Amniotic stem cell (primary cell): ENCODE measurements around the gene PYDC2.

Experiments used
- DNase-seq: peaks from one replicate; lab custom pipeline; 2025; lab: John Stamatoyannopoulos, UW

PYDC2 gene

DNA sequence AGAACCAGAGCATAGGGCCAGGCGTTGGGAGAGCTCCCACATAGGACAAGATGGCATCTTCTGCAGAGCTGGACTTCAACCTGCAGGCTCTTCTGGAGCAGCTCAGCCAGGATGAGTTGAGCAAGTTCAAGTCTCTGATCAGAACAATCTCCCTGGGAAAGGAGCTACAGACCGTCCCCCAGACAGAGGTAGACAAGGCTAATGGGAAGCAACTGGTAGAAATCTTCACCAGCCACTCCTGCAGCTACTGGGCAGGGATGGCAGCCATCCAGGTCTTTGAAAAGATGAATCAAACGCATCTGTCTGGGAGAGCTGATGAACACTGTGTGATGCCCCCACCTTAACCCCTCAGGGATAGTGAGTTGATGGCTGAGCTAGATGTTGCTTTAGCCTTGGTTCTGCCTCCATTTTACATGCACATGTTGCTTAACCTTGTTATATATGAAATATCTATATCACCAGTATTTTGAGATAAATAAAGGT lies at the start of gene PYDC2:
Gene PYDC2, plus strand, starts transcription at position 51 of the 483 bp plus-strand sequence. Its CDS starts 0 bp downstream, at position 51.
- DNase-seq = no peak

DNA sequence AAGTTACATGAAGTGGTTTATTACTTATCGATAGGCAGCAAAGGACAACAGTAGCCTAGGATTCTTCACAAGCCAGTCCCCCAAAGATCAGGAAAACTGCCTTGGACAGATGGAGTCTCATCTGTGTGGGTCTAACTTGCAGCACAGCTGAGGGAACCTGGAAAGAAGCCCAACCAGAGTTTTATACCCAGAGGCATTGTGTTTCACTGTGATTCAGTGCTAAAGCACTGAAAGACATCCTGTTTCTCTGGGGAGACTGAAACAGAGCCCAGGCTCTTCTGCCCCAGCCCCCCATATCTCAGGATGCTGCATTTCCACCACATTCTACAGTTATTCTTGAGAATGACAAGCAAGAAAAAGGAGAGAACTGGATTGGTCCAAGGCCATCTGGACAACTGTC lies 48.2 kb upstream of the PYDC2 start:
- peak; percentile 85 for DNase-seq

DNA sequence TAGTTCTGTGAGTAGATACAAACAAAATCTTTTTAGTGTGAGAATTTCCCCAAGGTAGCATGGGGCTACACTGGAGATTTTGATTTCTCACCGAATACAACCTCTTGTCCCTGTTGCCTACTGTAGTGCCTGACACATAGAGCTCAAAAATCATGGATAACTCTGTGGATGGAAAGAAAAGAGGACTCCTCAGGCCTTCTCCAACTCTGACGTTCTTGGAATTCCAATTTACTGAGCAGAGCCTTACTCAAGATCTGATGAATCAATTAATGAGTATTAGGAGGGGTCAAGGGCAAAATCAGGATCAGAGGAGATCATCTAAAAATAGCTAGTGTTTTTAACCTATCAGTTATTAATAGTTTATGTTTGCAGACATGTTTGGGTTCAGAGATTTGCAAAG lies 46.7 kb upstream of the PYDC2 start:
- no peak for DNase-seq

DNA sequence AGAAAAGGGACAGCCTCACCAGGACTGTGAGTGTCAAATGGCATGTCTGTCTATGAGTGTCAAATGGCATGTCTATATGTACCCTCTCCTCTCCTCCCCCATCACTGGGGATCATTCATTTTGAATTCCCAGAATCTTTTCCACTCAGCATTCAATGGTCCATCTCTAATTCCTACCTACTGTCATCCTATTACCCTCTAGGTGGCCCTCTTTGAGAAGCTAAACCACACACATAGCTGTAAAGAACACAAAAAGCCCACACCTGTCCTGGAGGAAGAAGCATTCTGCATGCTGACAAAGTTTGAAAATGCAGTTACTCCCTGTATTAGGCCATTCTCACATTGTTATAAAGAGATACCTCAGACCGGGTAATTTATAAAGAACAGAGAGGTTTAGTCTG lies 46.2 kb upstream of the PYDC2 start:
- DNase-seq = no peak

DNA sequence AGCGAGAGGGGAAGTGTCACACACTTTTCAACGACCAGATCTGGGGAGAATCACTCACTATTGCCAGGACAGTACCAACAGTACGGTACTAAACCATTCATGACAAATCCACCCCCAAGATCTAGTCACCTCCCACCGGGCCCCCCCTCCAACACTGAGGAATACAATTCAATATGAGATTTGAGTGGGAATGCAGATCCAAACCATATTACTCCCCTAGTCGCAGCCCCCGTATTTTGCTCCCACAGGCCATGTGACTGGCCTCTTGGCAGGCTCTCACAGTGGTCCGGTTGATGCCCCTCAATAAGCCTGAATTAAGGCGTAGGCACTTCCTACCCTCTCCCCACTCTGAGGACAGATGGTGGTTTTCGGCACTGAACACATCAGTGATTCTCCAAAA lies 45.4 kb upstream of the PYDC2 start:
- DNase-seq = no peak

DNA sequence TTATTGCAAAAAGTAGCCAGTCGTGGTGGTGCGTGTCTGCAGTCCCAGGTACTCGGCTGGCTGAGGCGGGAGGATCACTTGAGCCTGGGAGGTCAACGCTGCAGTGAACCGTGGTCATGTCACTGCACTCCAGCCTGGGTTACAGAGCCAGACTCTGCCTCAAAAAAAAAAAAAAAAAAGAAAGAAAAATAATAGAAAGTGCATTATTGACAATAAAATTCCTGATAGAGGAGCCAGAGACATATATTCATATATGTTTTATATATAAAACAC lies 43.6 kb upstream of the PYDC2 start:
- no peak for DNase-seq

DNA sequence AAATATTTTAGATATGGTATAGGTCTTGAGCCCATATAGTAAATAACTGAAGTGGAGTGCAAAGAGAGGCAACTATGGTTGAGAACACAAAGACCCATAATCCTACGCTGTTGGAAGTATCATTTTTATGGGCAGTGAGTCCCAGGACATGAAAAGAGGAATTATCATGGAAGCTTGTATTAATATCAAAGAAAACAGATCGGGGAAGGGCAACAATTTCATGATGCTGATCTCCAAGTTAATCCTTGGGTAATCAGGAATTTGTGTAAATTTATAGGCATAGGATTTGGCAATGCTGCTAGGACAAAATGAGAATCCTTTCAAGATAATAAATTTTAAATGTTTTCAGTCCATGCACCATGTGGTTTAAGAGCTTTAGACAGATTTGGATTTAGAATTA lies 40.2 kb upstream of the PYDC2 start:
- no peak for DNase-seq

DNA sequence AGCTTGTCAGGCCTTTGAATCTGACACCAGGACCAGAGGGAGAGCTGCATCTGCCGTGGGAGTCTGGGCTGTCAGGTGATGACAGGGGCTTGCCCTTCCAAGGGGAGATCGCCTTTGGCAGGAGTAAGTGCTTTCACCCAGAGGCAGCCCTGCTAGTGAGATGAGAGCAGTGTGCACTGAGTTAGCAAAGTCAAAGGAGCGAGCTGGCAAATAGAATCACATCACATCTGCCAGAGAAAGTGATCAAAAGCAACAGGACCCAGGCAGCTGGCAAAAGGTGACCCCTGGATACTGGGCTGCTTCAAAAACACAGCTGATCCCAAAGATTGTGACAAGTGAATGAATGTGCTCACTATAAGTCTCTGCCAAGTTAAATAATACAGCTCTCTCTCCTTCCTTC lies 36.1 kb upstream of the PYDC2 start:
- no peak for DNase-seq

DNA sequence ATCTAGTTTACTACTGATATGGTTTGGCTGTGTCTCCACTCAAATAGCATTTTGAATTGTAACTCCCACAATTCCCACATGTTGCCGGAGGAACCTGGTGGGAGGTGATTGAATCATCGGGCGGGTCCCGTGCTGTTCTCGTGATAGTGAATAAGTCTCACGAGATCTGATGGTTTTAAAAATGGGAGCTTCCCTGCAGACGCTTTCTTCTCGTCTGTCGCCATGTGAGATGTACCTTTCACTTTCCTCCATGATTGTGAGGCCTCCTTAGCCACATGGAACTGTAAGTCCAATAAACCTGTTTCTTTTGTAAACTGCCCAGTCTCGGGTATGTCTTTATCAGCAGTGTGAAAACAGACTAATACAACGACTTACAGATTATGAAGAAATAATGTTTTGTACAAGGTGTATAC lies 35.6 kb upstream of the PYDC2 start:
- no peak for DNase-seq

DNA sequence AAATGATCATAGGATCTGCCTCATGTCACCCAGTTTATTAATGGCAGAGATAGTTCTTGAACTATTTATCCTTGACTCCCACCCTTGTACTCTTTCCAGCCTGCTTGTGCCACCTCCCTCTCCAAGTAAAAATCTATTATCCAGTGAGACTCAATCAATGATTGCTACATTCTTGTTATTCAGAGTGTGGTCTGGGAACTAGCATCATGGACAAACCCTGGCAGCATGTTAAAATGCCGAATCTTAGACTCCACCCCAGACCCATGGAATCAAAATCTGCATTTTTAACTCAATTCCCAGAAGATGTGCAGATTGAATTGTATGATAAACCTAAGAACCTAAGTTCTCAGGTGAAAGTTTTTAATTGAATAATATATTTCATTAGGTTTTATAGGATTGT lies 34.7 kb upstream of the PYDC2 start:
- no peak for DNase-seq

DNA sequence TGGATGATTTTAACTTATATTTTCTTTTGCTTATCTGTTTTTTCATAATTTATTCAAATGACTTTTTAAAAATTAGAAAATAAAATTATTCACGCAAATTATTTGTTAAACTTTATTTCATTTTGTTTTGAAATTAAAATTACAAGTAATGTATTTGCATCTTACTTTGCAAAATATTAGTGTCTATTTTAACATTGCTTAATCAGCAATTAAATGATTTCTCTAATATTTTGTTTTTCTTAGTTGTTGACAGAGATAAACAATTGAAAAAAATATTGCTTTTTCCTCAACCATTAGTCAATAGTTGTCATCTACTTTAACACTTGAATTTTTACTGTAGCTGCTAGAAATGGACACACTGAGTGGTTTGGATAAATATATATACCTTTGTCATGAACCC lies 32.8 kb upstream of the PYDC2 start:
- no peak for DNase-seq

DNA sequence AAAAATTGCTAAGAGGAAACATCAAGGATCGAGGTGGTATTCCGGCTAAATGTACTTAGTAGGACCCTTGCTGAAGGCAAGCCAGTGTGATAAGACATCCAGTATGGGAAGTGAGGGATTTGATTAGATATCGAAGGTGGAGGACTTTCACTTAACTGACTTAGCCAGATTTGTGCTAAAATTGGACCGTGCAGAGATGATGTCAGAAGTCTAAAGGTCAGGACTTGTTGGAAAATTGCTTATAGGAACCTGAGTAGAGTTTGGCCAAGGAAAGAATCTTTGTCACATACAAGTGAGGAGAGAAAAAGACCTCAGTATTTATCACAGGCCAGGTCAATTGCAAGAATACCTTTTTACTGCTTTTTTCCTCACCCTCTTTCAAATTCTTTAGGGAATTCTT lies 30.9 kb upstream of the PYDC2 start:
- DNase-seq = no peak

DNA sequence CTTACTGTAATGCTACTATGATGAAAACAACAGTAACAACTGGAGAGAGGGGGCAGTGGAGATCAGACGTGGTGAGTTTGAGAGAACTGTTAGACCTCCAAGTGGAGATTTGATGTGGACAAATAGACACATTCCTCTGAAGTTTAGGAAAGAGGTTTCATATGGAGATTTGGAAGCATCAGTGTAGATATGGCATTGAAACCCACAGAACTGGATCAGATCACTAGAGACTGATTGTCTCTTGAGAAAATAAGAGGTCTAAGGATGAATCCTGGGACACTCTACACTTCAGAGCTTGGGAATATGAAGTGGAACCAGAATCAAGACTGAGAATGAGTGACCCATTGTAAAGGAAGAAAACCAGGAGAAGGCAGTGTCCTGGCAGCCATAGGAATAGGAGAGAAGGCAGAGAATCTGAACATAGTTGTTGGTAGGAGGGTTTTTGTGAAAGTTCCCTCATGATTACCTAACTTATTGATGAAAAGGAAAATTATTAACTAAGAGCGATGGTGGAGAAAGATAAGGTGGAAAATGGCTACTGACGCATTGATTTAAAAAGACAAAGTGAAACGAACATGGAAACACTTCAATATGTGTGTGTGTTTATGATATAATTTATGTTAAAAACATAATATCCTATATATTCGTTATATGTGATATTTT lies 29.7 kb upstream of the PYDC2 start:
- no peak for DNase-seq

DNA sequence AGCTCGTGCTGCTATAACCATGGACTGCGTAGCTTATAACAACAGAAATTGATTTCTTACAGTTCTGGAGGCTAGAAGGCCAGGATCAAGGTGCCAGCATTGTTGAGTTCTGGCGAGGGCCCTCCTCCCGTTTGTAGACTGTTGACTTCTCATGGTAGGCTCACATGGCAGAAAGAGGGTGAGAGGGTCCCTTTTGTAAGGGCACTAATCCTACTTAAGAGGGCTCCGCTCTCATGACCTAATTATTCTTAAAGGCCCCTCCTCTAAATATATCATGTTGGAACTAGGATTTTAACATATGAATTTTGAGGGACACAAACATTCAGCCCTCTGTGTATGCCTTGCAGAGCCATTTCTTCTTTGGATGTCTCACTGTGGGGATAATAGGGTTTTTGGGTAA lies 28.8 kb upstream of the PYDC2 start:
- DNase-seq = no peak

DNA sequence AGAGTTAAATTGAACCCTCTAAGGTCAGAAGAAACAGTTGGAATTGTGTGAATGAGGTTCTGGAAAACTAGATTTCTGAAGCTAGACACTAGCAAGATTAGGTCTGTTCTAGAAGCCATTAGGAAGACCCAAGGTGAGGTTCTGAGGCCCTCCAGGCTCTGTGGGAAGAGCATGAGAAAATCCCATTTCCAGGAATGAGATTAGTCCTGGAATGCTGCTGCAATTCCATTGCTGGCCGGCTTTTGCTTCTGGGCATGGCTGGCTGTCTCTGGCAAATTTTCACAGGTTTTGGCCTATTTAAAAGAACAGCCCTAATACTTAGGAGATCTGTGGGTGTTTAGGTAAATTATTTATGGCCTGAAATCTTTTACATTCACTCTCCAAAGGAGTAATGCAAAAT lies 26.9 kb upstream of the PYDC2 start:
- no peak for DNase-seq

DNA sequence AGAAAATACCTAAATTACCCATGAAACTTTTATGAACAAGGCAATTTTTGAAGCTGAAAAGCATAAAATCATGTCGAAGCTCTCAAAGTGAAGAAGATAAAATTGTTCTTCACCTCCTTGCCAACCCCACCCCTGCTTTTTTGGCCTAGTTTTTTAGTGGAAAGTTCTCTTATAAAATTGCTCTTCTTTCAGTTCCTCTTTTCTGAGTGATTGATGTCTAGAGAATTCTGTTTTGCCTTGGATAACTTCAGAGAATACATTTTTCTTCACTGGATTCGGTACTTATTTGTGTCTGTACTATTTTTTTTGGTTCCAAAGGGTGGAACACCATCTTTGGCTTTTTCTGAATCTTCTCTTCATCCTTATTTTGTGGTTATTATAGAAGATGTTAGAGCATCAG lies 25.0 kb upstream of the PYDC2 start:
- DNase-seq = no peak

DNA sequence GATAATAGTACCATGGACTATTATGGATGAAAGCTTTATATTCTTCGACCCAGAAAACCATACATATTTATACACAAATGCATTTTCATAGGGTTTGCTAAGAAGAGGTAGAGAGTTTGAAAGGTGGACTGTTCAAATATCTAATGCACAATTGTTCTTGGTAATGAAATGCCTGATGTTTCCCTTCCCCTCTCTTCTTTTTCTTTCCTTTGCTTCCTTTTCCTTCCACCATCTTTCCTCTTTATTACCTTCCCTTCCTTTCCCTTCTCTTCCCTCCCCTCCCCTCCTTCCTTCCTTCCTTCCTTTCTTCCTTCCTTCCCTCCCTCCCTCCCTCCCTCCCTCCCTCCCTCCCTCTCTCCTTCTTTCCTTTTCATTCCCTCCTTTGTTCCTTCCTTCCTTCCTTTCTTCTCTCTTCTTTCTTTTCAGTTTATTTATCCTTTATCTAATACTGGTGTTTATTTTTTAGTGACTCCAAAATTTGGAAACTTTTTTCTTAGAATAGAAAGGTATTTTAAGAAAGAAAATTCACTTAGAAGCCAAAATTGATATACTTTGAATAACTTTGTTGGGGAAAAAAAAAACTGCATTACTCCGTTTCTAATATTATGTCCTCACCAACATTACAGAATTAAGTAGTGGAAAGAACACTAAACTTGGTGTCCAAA lies 22.7 kb upstream of the PYDC2 start:
- DNase-seq = no peak

DNA sequence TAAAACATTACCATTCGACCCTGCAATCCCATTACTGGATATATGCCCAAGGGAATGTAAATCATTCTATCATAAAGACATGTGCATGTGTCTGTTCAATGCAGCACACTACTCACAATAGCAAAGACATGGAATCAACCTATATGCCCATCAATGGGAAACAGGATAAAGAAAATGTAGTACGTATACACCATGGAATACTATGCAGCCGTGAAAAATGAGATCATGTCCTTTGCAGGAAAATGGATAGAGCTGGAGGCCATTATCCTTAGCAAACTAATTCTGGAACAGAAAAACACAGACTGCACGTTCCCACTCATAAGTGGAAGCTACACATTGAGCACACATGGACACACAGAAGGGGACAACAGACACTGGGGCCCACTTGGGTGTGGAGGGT lies 20.4 kb upstream of the PYDC2 start:
- no peak for DNase-seq

DNA sequence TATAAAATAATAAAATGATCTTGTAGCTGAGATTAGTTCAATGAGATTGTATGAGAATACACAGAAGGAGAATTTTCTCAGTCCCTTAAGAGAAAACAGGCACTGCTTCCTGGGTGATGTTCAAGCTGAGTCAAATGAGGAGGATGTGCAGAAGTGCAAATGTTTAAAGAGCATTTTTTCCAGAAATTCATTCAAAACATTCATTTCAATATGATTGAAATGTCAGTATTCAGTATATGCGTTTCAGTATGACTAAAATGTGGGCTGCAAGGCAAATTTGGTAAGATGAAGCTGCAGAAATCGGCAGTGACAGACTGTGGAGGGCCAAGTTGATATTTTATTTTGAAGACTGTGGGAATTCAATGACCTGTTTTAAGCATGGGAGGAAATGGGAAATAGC lies 19.3 kb upstream of the PYDC2 start:
- no peak for DNase-seq

DNA sequence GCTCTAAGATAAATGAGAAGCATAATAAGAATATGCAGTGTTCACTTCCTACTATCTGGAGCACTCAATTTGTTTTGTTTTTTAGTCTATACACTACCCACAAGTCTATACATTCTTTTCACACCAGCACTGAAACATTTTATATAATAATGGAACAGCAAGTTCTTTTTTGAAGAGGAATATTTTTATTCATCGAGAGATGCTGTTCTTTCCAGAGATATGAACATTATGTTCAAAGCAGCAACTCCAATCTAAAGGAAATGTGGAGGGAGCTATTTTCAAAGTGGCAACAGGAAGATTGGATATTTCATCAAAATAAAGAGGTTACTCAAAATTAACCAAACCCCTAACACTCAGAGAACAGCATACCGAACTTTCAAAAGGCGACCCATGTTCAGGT lies 16.4 kb upstream of the PYDC2 start:
- DNase-seq = no peak

DNA sequence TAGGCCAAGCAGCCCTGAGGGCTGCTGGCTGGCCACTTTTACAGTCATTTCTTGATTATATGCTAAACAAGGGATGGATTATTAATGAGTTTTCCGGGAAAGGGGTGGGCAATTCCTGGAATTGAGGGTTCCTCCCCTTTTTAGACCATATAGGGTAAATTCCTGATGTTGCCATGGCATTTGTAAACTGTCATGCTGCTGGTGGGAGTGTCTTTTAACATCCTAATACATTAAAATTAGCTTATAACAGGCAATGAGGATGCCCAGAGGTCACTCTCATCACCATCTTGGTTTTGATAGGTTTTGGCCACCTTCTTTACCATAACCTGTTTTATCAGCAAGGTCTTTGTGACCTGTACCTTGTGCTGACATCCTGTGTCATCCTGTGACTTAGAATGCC lies 11.7 kb upstream of the PYDC2 start:
- no peak for DNase-seq

DNA sequence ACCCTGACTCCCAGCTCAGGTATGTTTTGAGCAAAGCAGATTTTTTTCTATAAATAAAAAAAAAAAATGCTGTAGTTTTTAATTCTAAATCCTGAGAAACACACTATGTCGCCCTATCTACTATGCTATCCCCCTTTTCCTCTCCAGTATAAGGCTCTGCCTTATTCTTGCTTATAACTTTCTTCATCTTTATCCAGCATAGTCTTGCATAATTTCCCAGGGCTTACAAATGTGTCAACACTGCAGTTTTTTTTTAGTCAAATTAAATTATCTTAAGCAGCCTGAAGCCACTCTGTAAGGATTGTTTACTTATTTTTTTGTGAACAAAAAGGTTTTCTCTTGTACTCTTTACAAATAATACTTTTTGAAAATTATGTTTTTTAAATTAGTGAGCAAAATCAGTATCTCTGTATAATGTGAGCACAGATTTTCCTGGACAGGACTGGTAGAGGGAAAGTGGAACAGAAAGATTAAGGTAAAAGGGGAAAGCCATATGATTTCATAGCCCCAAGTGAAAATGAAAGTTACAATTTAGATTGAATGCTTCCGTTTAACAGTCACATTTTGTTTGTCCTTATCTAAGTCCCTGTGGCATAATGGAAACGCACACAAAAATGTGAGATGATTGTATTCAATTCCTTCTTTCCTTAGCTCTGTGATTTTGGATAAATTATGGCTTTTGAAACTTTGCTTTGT lies 5.6 kb upstream of the PYDC2 start:
- DNase-seq = no peak

DNA sequence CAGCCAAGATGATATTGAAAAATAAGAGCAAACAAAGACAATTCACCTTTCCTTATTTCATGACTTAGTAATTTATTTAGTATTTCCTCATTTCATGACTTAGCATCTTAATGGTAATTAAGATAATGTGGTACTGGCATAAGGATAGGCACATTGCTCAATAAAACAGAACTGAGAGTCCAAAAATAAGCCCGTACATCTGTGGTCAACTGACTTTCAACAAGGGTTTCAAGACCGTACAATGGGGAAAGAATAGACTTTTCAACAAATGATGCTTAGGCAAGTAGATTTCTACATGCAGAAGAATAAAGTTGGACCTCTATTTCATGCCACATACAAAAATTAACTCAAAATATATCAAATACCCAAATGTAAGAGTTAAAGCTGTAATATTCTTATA lies 603 bp upstream of the PYDC2 start:
- no peak for DNase-seq

DNA sequence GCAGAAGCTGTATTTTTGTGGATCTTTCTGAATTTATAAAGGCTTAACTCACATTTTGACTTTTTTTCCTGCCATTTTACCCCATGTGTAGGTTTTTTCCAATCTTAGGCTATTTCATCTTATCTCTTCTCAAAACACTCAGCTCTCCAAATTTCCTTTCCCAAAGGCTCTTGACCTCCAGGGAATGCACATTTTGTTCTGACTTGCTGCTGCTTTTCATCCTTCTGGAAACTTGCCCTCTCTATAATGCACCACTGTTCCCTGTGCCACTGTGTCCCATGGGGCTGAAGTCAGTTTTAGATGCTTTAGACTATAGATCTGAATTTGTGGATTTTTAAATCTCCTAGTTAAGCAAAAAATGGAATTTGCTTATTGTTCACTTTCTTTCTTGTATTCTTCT lies 9.1 kb downstream of the PYDC2 start:
- no peak for DNase-seq
